ENCODE measurements around the gene DHX36.

Gene DHX36

DNA sequence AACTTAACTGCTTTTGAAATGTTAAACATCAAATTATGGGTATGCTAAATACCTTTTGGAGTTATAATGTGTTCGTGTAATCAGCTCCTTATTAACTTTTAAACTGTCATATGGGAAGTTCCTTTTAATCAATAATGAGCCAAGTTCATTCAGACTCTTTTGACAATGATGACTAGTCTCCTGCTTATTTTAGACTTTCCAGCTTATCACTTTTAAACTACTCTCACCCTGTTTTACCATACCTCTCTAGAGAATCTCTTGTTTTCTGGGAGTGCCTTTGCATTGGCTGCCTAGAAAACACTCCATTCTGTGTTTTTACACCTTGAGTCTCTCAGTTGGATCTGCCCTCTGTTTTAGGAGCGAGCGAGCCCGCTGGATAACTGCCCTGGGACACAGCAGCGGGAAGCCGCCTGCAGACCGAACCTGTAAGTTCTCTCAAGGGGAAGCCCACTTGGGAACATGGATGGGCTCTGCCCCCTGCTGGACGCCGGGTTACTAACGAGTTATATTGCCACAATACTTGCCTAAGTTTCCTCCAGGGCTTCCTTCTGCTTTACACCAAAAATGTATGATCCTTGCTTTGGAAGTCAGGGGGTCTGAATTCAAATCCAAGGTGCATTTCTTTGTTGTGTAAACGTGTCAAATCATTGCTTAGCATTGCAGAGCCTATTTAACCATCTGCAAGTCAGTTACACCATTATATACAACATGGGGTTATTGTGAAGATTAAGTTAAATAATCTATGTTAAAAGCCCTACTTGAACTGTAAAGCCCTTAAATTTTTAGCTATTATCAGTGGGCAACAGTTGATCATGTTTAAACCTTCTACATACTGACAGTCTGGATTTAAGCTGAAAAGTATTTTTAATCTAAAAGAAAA lies 71.3 kb downstream of the DHX36 start:
- TF ChIP-seq TAF1 (IDR thresholded peaks at IDR 0.05; ENCODE audit: borderline replicate concordance, insufficient read depth, low read length) (no peak), POLR2AphosphoS5 (IDR thresholded peaks at IDR 0.05; ENCODE audit: low read depth, low read length) (no peak), FOXP2 (optimal IDR thresholded peaks at IDR 0.05; ENCODE audit: borderline replicate concordance, extremely low read depth, extremely low read length, insufficient read depth) (no peak), SIN3A (IDR thresholded peaks at IDR 0.05; ENCODE audit: borderline replicate concordance, insufficient read depth, low read length) (no peak)
- TF ChIP-seq, protein P1, sequence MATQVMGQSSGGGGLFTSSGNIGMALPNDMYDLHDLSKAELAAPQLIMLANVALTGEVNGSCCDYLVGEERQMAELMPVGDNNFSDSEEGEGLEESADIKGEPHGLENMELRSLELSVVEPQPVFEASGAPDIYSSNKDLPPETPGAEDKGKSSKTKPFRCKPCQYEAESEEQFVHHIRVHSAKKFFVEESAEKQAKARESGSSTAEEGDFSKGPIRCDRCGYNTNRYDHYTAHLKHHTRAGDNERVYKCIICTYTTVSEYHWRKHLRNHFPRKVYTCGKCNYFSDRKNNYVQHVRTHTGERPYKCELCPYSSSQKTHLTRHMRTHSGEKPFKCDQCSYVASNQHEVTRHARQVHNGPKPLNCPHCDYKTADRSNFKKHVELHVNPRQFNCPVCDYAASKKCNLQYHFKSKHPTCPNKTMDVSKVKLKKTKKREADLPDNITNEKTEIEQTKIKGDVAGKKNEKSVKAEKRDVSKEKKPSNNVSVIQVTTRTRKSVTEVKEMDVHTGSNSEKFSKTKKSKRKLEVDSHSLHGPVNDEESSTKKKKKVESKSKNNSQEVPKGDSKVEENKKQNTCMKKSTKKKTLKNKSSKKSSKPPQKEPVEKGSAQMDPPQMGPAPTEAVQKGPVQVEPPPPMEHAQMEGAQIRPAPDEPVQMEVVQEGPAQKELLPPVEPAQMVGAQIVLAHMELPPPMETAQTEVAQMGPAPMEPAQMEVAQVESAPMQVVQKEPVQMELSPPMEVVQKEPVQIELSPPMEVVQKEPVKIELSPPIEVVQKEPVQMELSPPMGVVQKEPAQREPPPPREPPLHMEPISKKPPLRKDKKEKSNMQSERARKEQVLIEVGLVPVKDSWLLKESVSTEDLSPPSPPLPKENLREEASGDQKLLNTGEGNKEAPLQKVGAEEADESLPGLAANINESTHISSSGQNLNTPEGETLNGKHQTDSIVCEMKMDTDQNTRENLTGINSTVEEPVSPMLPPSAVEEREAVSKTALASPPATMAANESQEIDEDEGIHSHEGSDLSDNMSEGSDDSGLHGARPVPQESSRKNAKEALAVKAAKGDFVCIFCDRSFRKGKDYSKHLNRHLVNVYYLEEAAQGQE (IDR thresholded peaks at IDR 0.05; ENCODE audit: insufficient read depth in 1 of 2, low read depth in 2 of 2, low read length in 2 of 2) = no peak

DNA sequence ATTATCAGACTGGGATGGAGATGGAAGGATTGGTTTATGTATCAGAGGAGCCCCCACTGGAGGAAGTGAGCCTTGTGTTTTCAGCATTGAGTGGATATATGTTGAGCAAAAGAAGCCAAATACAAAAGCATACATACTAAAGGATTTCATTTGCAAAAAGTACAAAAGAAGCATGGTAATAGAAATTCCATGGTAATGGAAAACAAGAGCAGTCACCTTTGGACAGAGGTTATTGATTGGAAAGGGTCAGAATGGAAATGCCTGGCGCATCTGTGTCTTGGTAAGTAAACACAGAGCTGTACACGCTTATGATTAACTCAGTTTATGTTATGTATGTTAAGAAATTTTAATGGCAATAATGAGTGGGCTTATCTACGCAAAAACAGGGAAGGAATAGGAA lies 72.7 kb downstream of the DHX36 start:
- TF ChIP-seq POLR2AphosphoS5 (IDR thresholded peaks at IDR 0.05; ENCODE audit: low read depth, low read length) (no peak), TAF1 (IDR thresholded peaks at IDR 0.05; ENCODE audit: borderline replicate concordance, insufficient read depth, low read length) (no peak), FOXP2 (optimal IDR thresholded peaks at IDR 0.05; ENCODE audit: borderline replicate concordance, extremely low read depth, extremely low read length, insufficient read depth) (no peak), SIN3A (IDR thresholded peaks at IDR 0.05; ENCODE audit: borderline replicate concordance, insufficient read depth, low read length) (no peak)
- TF ChIP-seq, protein P1 (IDR thresholded peaks at IDR 0.05; ENCODE audit: insufficient read depth in 1 of 2, low read depth in 2 of 2, low read length in 2 of 2) = no peak

DNA sequence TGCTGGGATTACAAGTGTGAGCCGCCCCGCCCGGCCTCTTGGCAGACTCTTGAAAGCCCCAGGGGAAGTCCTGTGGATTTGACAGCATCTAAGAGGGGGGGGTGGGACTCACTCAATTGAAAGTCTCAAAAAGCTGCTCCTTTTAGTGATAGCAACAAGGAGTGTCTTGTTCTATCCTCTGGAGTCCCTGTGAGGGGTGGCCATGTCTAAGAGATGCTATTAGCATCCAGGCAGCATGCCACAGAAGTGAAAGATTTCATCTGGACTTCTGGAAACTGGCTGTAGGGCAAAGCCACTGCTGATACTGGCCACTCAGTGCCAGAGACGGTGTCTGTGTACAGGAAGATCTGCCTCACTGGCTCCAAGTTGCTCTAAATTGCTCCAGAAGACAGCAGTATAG lies 74.0 kb downstream of the DHX36 start:
- TF ChIP-seq, protein P1 (IDR thresholded peaks at IDR 0.05; ENCODE audit: insufficient read depth in 1 of 2, low read depth in 2 of 2, low read length in 2 of 2) = no peak
- TF ChIP-seq TAF1 (IDR thresholded peaks at IDR 0.05; ENCODE audit: borderline replicate concordance, insufficient read depth, low read length) (no peak), FOXP2 (optimal IDR thresholded peaks at IDR 0.05; ENCODE audit: borderline replicate concordance, extremely low read depth, extremely low read length, insufficient read depth) (no peak), POLR2AphosphoS5 (IDR thresholded peaks at IDR 0.05; ENCODE audit: low read depth, low read length) (no peak), SIN3A (IDR thresholded peaks at IDR 0.05; ENCODE audit: borderline replicate concordance, insufficient read depth, low read length) (no peak)

DNA sequence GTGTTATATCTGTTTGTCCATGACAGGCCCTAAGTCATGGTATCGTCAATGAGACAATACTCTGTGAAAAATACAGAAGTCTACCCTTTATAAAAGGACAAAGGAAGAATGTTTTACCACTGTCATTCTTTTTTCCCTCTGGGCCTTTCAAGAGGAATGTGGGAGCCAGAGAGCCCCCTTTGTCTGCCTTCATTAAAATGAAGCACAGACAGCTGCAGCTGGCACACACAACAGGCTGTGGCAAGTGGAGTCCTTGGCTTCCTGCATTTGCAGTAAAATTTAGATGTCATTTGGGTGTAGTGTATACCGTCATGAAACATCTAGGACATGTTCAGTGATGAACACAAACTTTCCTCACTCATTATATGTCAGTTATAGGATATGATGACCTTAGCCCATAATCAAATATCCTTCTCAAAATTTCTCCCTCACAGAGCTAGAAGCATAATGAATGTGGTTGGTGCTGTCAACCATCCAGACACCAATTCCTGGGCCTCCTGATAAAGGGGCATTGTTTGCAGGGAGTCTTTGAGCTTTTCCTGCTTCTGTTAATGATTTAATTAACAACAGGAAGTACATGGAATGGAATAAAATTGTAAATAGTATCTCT lies 76.4 kb downstream of the DHX36 start:
- TF ChIP-seq FOXP2 (optimal IDR thresholded peaks at IDR 0.05; ENCODE audit: borderline replicate concordance, extremely low read depth, extremely low read length, insufficient read depth) (no peak), SIN3A (IDR thresholded peaks at IDR 0.05; ENCODE audit: borderline replicate concordance, insufficient read depth, low read length) (no peak), POLR2AphosphoS5 (IDR thresholded peaks at IDR 0.05; ENCODE audit: low read depth, low read length) (no peak), TAF1 (IDR thresholded peaks at IDR 0.05; ENCODE audit: borderline replicate concordance, insufficient read depth, low read length) (no peak)
- TF ChIP-seq, protein P1 (IDR thresholded peaks at IDR 0.05; ENCODE audit: insufficient read depth in 1 of 2, low read depth in 2 of 2, low read length in 2 of 2) = no peak
